Spleen (tissue), 11 donors: ENCODE results near the gene RORB. TPM values are rescaled to one million over a fixed set of nuclear protein-coding genes. Genes with fewer than 3 reads are reported as not detected.

Source experiments
- DNase-seq: peaks from one replicate; pipeline ENCODE4 v3.0.0-alpha.2; 2020
- H3K27ac ChIP-seq, 8 donors: fragments of 200-600 bp; sonication (generic) in 7 of 8; 1 replicate in 4 of 8; 2 replicates in 4 of 8; pipeline versions ENCODE4 v1.5.0 to v1.8.0; 2016 to 2021; ENCODE audit warnings: inconsistent platforms in 4 of 8, mild to moderate bottlenecking in 4 of 8, moderate library complexity in 1 of 8
- H3K27me3 ChIP-seq, 7 donors: fragments of 200-600 bp; sonication (generic) in 6 of 7; replicated peaks in 1 of 7; 1 replicate in 4 of 7; 2 replicates in 3 of 7; pipeline versions ENCODE4 v1.5.0 to v1.8.0; 2016 to 2021; ENCODE audit warnings: inconsistent platforms in 3 of 7, mild to moderate bottlenecking in 1 of 7
- H3K36me3 ChIP-seq, 6 donors: fragments of 200-600 bp; sonication (generic) in 5 of 6; 1 replicate in 4 of 6; 2 replicates in 2 of 6; pipeline versions ENCODE4 v1.5.0 to v1.8.0; 2016 to 2021; ENCODE audit warnings: inconsistent platforms in 2 of 6
- H3K4me1 ChIP-seq, 6 donors: fragments of 200-600 bp; sonication (generic) in 5 of 6; 1 replicate in 3 of 6; 2 replicates in 3 of 6; pipeline versions ENCODE4 v1.5.0 to v1.8.0; 2016 to 2021; ENCODE audit warnings: inconsistent platforms in 3 of 6
- H3K4me3 ChIP-seq, 8 donors: fragments of 200-600 bp; sonication (generic) in 7 of 8; 1 replicate in 4 of 8; 2 replicates in 4 of 8; pipeline versions ENCODE4 v1.5.0 to v1.8.0; 2016 to 2021; ENCODE audit warnings: inconsistent platforms in 4 of 8, mild to moderate bottlenecking in 4 of 8, moderate library complexity in 2 of 8
- H3K9me3 ChIP-seq, 8 donors: fragments of 200-600 bp; sonication (generic) in 7 of 8; 1 replicate in 4 of 8; 2 replicates in 4 of 8; pipeline versions ENCODE4 v1.5.0 to v1.8.0; 2016 to 2021; ENCODE audit warnings: inconsistent platforms in 4 of 8
- POLR2A ChIP-seq, 3 donors: fragments of 450-650 bp; IDR thresholded peaks; one replicate each; pipeline ENCODE4 v1.5.1; 2017; ENCODE audit warnings: antibody characterized with exemption in 3 of 3, mild to moderate bottlenecking in 1 of 3
- POLR2AphosphoS5 ChIP-seq, 3 donors: sonication (generic); formaldehyde crosslinking; IDR thresholded peaks; one replicate each; pipeline ENCODE4 v1.5.1; 2017; ENCODE audit warnings: antibody characterized with exemption in 3 of 3
- WGBS, 5 donors: extraction: QIAGEN DNeasy Blood & Tissue Kit in 3 of 5; methylation state at CpG; one replicate each; pipeline versions ENCODE4 v1.1.5 to v1.1.7; 2013 to 2018; 5-methylcytosine and 5-hydroxymethylcytosine counted together
- intact Hi-C: fragments of 100-400 bp; cut with DNase I; formaldehyde crosslinking; loops from one replicate; pipeline ENCODE4 v1.15.0; 2023; ENCODE audit warnings: low total_unique reads
- polyA plus RNA-seq, 3 donors: library from polyadenylated mRNA; stranded (reverse); fragments of 200-250 nt; gene quantifications; one replicate each; pipeline ENCODE4 v1.2.1, GENCODE V29; 2013
- total RNA-seq, 7 donors: library from RNA; depleted of rRNA in 3 of 7; stranded (reverse); fragments of >200 nt in 3 of 7; fragmentation: NEBNext Ultra II Directional in 4 of 7; extraction: Animal tissue kit (Norgen Biotek cat#: 25700) in 4 of 7; gene quantifications; one replicate each; pipeline versions ENCODE4 v1.1.0 to v1.2.1, GENCODE V29; 2016 to 2021
- TF ChIP-seq, protein P1 (sequence below), 11 experiments: fragments of 200-600 bp in 7 of 11; fragments of 450-650 bp in 4 of 11; sonication (generic) in 4 of 11; IDR thresholded peaks in 8 of 11; conservative IDR thresholded peaks in 3 of 11; 1 replicate in 7 of 11; 2 replicates in 4 of 11; pipeline versions ENCODE4 v1.4.0 to v1.8.0; 2016 to 2021; ENCODE audit warnings: antibody characterized with exemption in 11 of 11, inconsistent platforms in 4 of 11, mild to moderate bottlenecking in 1 of 11
- donor health status: healthy with polysubstance abuse.
- donor health status: DM: no; HTN: no; CAD: no; lungs with moderate emphysema.
- donor health status: DM: no; HTN: no; CAD: no.
- donor health status: Bipolar disorder and iron deficiency.
- donor health status: healthy.
- donor health status: DM: no; HTN: no; CAD: no.
- donor health status: DM: yes; HTN: yes; CAD: no.

Gene RORB
- total and polyA plus RNA-seq, 10 donors: 0.02 to 0.18 (median 0.09) TPM; not detected in 2

DNA sequence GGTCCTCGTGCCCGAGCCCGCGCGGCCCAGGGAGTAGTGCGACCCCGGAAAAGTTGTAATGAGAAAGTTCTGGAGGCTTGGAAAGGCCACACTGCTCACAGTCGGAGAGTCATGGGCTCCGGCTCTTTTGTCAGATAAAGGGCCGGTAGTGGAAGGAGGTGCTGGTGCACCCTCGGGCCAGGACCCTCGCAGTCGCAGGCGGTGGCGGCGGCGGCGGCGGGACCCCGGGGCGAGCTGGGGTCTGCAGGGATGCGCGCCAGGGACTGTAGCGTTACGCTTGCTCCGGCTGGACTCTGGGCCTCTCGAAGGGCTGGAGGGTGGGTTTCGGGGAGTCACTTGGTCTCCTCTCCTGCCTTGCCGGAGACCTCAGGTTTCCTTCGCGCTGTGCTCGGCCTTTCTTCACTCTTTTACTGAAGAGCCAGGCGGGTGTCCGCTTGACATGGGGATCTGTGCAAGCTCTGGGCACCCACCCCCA, 1.5 kb downstream of the RORB start:
- Histone ChIP-seq H3K4me3 (peak overlapping the region; percentile 58 to 83 (median 67)), H3K9me3 (no peaks in the 10 kb centered on the region), H3K27me3 (peaks cover 0 to 89% (median 57%) of the 10 kb centered on the region in 7 donors), H3K27ac (no peak overlapping the region), H3K4me1 (peaks cover 11 to 48% (median 36%) of the 10 kb centered on the region in 6 donors), H3K36me3 (no peaks in the 10 kb centered on the region)
- 2 to 8% (median 3%) methylated on average over 26 to 34 of the region's 34 CpGs for WGBS, 5 donors
- TF ChIP-seq, protein P1, sequence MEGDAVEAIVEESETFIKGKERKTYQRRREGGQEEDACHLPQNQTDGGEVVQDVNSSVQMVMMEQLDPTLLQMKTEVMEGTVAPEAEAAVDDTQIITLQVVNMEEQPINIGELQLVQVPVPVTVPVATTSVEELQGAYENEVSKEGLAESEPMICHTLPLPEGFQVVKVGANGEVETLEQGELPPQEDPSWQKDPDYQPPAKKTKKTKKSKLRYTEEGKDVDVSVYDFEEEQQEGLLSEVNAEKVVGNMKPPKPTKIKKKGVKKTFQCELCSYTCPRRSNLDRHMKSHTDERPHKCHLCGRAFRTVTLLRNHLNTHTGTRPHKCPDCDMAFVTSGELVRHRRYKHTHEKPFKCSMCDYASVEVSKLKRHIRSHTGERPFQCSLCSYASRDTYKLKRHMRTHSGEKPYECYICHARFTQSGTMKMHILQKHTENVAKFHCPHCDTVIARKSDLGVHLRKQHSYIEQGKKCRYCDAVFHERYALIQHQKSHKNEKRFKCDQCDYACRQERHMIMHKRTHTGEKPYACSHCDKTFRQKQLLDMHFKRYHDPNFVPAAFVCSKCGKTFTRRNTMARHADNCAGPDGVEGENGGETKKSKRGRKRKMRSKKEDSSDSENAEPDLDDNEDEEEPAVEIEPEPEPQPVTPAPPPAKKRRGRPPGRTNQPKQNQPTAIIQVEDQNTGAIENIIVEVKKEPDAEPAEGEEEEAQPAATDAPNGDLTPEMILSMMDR (IDR thresholded peaks at IDR 0.05 in 8 of 11, conservative IDR thresholded peaks at IDR 0.05 in 3 of 11): no peak
- DNase-seq: no peak
- intact Hi-C loops: no loop called here

DNA sequence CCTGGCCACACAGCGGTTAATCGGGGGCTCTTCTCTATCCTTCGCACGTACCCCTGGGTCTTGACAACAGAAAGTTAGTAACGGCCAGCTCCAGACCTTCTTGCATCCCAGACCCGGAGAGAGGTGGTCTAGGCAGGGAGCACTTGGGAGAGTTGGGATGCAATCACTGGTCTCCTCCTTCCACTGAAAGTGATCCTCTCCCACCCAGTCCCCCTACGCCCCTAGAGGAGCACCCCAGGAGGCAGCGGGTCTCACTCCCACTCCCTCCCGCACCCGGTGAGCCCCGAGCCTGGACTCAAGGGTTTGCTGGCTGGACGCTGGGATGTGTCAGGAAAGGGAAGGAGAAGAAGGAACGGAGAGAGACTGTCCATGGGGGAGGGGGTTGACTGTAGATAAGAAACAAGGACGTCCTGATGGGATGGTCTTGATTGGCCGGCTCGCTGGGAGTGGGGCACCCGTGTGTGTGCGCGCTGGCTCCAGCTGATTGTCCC, 2.0 kb downstream of the RORB start:
- intact Hi-C loops: no loop called here
- H3K4me3 ChIP-seq: peak overlapping the region in 7 of 8 donors; percentile 34 to 83 (median 65)
- H3K27ac ChIP-seq: no peak overlapping the region
- peaks cover 11 to 48% (median 36%) of the 10 kb centered on the region in 6 donors for H3K4me1 ChIP-seq
- no peaks in the 10 kb centered on the region for H3K36me3 ChIP-seq
- H3K27me3 ChIP-seq: peaks cover 0 to 92% (median 57%) of the 10 kb centered on the region in 7 donors
- TF ChIP-seq POLR2A (IDR thresholded peaks at IDR 0.05) (no peak), POLR2AphosphoS5 (IDR thresholded peaks at IDR 0.05) (no peak)
- TF ChIP-seq, protein P1 (IDR thresholded peaks at IDR 0.05 in 8 of 11, conservative IDR thresholded peaks at IDR 0.05 in 3 of 11): no peak
- peak; percentile 69 for DNase-seq
- H3K9me3 ChIP-seq: no peaks in the 10 kb centered on the region
- 2 to 5% (median 3%) methylated on average over 18 to 19 of the region's 19 CpGs for WGBS, 5 donors

DNA sequence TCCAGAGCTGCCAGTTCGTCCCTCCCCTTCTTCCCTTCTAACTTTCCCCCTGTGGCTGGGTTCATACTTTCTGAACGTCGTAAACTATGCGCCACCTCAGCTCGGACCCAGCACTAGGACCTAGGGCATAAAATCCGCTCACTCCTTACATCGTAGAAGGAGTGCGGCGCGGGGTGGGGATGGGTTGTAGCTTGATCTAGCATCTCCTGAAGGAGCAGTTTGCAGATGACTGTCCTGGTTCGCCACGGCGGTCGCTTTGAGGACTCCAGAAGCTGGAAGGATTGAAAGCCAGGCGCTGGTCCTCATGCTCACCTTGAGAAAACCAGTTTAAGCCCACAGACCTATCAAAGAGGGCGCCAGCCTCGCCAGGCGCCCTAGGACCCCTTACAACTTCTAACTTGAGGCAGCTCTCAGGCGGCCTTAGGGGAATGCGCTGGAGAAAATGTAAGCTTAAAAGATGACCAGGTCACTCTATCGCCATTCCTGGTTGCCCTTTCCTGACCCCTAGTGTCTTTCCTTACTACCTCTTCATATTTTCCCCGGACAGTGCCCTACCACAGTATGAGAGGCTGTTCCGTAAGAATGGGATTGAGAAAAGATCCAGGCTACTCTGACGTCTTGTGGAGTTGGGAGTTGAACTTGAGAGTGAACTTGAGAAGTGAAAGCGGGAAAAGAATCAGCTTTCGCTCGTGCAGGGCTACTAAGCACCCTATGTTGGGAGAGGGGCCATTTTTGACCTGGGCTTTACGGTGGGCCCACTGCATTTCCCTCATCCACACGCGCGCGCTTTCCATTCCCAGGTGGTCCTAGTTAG, 2.8 kb downstream of the RORB start:
- peaks cover 0 to 91% (median 57%) of the 10 kb centered on the region in 7 donors for H3K27me3 ChIP-seq
- TF ChIP-seq, protein P1 (IDR thresholded peaks at IDR 0.05 in 8 of 11, conservative IDR thresholded peaks at IDR 0.05 in 3 of 11): no peak
- TF ChIP-seq POLR2A (IDR thresholded peaks at IDR 0.05) (no peak), POLR2AphosphoS5 (IDR thresholded peaks at IDR 0.05) (no peak)
- no peaks in the 10 kb centered on the region for H3K9me3 ChIP-seq
- intact Hi-C loops: no loop called here
- peak; percentile 66 for DNase-seq
- H3K36me3 ChIP-seq: no peaks in the 10 kb centered on the region
- H3K4me3 ChIP-seq: peak overlapping the region in 7 of 8 donors; percentile 8 to 83 (median 62)
- H3K4me1 ChIP-seq: peaks cover 11 to 48% (median 36%) of the 10 kb centered on the region in 6 donors
- WGBS, 5 donors: 6 to 14% (median 8%) methylated on average over 31 to 32 of the region's 32 CpGs
- no peak overlapping the region for H3K27ac ChIP-seq

DNA sequence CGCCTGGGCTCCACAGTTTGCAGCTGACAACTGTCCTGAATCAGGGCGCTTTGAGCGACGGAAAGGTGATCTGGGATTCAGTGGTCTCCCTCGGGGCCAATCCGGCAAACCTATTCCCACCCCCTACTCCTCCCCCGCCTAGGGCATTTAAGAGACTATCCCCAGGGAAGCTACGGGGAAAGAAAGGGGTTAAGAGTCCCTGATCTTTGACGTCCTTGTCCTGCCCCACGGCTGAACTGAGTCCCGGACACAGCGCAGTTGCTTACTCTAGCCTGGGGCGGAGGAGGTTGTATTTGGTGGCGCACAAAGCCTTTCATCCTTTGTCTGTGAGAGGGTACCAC, 3.4 kb downstream of the RORB start:
- peak overlapping the region in 6 of 8 donors; percentile 22 to 83 (median 66) for H3K4me3 ChIP-seq
- no peaks in the 10 kb centered on the region for H3K36me3 ChIP-seq
- H3K9me3 ChIP-seq: no peaks in the 10 kb centered on the region
- peaks cover 11 to 48% (median 36%) of the 10 kb centered on the region in 6 donors for H3K4me1 ChIP-seq
- TF ChIP-seq POLR2A (IDR thresholded peaks at IDR 0.05) (no peak), POLR2AphosphoS5 (IDR thresholded peaks at IDR 0.05) (no peak)
- TF ChIP-seq, protein P1 (IDR thresholded peaks at IDR 0.05 in 8 of 11, conservative IDR thresholded peaks at IDR 0.05 in 3 of 11): no peak
- H3K27me3 ChIP-seq: peaks cover 0 to 85% (median 57%) of the 10 kb centered on the region in 7 donors
- intact Hi-C loops: no loop called here
- DNase-seq: no peak
- H3K27ac ChIP-seq: no peak overlapping the region
- 5 to 10% (median 5%) methylated on average over 13 to 14 of the region's 14 CpGs for WGBS, 5 donors
